HG03280 (cell line): ENCODE measurements around the gene TAOK1.
"Not testable (repeated sequence)": the region's sequence is repeated elsewhere in the genome, so short reads cannot be mapped to it uniquely, and the experiment has no call there.

Experiments
- ATAC-seq: cut with Tn5 transposase; IDR thresholded peaks from one replicate; pipeline ENCODE4 v1.9.1; 2021; ENCODE audit warnings: mild to moderate bottlenecking, moderate library complexity; ENCODE audit not compliant: unreplicated experiment

TAOK1 gene

DNA sequence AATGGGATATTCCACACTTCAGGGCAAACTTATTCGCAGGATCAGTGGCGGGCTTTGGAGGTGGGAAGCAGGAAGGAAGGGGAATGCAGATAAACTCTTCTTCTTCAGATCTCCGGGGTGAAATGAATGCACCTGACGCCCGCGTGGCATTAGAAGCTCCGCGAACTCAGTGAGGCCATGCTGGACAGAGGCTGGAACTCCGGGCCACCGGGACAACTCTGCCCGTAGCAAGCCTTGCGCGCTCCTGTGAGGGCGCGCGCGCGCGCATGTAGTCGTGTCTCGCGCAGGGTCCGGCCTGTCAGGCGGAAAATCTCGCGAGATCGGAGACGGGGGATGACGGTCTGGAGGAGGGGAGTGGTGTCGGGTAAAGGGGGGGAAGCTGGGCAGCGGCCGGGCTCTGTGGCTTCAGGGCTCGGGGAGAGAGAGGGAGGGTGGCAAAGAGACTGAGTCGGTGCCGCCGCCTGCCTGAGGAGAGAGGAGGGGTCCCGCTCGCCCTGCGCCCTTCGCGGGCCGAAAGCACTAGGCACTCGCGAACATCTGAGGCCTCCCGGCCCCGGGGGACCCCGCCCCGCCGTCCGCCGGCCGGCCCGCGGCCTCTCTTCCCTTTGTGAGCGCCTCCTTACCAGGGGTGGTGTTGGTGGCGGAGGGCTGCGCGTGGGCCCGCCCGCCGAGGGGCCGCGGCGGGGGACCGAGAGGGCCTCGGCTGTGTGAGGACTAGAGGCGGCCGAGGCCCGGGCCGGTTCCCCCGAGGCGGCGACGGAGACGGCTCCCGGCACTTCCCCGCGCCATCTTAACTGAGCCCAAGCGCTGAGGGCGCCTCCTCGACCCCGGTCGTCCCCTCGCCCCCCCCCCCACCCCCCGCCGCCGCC is at the start of gene TAOK1:
TAOK1 (plus strand) TSS at position 382 of the 869 bp plus-strand sequence. CDS start 61,186 bp downstream, outside the sequence.
- peak; percentile 91 for ATAC-seq

DNA sequence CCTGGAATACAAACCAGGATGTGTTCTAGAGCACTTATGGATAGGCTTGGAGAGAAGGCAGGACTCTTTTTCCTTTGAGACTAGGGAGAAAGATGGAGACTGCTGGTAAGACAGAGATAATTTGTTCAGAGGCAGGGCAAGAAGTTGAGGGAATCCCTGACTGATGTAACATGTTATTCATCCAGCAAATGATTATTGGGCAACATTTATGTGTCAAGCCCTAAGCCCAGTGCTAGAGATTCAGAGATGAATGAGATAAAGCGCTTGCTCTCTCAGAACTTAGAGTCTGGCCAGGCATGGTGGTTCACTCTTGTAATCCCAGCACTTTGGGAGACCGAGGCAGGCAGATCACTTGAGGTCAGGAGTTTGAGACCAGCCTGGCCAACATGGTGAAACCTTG is 48.4 kb upstream of the TAOK1 start:
- no peak for ATAC-seq

DNA sequence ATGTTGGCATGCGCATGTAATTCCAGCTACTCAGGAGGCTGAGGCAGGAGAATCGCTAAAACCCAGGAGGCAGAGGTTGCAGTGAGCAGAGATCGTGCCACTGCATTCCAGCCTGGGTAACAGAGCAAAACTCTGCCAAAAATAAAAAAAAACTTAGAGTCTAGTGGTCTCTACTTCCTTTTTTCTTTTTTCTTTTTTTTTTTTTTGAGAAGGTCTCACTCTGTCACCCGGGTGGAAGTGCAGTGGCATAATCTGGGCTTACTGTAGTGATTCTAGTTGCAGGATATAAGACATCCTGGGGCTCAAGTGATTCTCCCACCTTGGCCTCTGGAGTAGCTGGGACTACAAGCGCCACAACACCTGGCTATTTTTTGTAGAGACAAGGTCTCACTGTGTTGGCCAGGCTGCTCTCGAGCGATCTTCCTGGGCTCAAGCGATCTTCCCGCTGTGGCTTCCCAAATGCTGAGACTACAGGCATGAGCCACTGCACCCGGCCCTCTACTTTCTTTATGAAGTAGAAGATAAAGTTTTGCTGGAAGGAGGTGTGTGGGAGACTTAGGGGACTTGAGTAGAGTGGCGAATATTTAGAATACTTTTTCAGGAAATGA is 47.9 kb upstream of the TAOK1 start:
- no peak for ATAC-seq

DNA sequence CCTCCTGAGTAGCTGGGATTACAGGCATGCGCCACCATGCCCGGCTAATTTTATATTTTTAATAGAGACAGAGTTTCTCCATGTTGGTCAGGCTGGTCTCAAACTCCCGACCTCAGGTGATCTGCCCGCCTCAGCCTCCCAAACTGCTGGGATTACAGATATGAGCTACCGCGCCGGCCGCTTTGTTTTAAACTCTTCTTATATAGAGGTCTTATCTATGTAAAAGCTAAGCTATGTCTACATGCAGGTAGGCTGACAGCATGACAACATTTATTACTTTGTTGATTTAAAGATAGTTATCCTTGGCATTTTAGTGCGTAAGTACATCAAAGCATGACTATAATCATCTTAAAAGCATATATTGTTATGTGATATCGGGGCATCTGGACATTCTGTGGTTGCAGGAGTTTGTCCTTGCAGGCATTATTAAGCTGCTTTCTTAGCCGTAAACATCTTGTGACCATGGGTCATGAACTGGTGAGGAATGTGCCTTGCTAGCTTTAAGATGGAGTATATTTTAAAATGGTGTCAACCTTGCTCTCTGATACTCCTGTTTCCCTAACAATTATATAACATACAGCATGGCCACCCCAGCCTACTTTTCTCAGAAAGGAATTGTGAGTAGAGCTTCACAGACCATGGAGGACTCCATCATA is 45.8 kb upstream of the TAOK1 start:
- no peak for ATAC-seq

DNA sequence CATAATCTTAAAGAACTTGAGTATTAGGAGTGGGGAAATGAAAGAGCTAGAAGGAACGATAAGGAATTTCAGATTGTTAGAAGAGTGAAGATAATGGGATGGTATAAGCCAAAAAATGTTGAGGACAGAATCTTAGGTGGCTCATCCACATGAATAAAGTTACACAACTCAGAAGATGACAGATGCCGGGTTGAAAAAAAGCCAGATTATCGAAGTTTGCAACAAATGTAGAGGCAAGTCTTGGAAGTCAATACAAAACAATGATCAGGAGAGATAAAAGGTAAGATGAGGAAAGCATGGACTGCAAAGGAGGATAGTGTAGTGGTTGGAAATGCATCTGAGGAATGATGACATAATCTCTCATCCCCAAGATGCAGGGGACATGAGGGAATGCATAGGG is 45.1 kb upstream of the TAOK1 start:
- ATAC-seq: no peak

DNA sequence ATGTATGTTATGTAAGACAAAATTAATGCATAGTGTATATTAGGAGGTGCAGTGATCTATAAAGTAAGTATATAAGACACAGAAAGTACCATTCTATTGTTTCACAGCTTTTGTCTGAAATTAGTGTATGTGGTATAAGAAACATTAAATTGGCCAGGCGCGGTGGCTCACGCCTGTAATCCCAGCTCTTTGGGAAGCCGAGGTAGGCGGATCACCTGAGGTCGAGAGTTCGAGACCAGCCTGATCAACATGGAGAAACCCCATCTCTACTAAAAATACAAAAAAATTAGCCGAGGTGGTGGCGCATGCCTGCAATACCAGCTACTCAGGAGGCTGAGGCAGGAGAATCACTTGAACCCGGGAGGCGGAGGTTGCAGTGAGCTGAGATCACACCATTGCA is 44.7 kb upstream of the TAOK1 start:
- ATAC-seq: not testable (repeated sequence)

DNA sequence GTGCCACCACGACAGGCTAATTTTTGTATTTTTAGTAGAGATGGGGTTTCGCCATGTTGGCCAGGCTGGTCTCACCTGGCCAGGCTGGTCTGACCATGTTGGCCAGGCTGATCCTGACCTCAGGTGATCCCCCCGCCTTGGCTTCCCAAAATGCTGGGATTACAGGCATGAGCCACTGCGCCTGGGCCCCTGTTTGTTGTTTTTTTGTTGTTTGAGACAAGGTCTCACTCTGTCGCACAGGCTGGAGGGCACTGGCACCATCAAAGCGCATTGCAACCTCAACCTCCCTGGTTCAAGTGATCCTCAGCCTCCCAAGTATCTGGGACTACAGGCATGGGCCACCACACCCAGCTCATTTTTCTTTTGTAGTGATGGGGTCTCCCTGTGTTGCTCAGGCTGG is 43.7 kb upstream of the TAOK1 start:
- ATAC-seq: no peak

DNA sequence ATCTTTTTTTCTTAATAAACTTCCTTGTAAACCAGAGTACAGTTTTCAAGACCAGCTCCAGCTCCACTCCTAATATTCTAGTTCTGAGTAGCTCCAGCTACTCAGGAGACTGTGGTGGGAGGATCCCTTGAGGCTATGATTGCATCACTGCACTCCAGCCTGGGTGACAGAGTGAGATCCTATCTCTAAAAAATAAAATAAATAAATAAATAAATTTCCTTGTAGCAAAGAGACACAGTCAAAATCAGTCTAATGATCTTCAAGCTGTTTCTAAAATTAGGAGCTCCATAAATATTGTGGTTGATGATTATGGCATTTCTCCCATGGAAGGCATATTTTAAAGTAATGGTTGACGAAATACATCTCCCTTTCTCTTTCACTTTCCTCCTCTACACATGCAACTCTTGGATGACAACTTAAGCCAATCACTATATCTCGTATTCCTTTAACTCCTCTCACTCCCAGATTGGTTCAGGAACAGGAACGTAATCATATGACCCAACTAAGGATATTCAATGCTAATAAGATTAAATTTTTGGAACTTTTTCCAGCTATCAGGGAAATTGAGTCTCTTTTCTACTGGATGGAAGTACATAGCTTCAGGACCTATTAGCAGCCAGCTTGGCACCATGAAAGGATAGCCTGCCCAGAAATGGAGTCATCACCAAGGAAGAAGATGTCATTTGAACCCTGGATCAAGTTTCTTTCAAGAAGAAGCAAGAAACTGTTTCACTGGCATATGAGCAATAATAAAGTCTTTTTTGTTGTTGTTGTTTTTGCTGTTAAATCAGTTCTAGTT is 42.1 kb upstream of the TAOK1 start:
- no peak for ATAC-seq

DNA sequence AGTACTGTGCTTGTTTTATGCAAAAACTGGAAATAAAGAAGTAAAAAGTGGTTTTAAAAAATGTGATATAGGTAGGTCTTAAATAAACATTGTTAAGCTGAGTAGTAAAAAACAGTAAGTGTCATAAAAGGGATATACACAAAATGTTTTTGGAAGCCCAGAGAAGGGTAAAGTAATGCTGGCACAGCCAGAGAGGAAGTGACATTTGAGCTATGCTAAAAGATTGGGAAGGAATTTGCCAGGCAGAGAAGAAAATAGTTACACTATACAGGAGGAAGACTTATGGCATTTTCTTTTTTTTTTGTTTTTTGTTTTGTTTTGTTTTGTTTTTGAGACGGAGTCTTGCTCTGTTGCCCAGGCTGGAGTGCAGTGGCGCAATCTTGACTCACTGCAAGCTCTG is 40.8 kb upstream of the TAOK1 start:
- no peak for ATAC-seq

DNA sequence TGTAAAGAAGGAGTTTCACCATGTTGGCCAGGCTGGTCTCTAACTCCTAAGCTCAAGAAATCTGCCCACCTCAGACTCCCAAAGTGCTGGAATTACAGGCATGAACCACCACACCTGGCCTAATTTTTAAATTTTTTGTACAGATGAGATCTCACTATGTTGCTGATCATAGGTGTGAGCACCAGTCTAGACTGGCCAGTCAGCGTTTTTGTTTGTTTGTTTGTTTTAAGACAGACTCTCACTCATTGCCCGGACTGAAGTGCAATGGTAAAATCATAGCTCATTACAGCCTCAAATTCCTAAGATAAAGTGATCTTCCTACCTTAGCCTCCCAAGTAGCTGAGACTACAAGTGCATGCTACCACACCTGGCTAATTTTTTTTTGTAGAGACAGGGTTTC is 38.0 kb upstream of the TAOK1 start:
- ATAC-seq: no peak

DNA sequence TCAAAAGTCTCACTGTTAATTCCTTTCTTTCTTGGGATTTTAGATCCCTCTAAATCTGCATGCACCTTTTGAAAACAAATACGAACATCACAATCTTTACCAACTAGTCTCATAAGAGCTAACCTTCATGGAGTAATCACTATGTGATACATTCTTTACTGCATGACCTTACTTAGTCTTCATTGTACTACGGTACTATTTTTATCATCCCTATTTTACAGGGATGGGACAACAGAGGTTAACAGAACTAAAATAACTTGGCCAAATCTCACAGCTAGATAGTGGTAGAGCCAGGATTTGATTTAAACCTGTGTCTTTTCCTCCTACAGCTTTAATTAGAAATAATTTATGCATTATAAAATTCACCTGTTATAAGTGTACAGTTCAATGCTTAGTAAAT is 32.9 kb upstream of the TAOK1 start:
- ATAC-seq: no peak

DNA sequence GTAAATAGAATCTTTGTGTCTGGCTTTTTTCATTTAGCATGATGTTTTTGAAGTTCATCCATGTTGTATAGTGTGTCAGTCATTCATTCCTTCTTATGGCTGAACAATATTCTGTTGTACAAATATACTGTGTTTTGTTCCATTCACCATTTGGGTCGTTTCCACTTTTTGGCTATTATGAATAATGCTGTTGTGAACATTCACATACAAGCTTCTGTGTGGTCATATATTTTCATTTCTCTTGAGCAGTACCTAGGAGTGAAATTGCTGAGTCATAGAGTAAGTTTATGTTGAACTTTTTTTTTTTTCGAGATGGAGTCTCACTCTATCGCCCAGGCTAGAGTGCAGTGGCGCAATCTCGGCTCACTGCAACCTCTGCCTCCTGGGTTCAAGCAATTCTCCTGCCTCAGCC is 32.3 kb upstream of the TAOK1 start:
- ATAC-seq: no peak

DNA sequence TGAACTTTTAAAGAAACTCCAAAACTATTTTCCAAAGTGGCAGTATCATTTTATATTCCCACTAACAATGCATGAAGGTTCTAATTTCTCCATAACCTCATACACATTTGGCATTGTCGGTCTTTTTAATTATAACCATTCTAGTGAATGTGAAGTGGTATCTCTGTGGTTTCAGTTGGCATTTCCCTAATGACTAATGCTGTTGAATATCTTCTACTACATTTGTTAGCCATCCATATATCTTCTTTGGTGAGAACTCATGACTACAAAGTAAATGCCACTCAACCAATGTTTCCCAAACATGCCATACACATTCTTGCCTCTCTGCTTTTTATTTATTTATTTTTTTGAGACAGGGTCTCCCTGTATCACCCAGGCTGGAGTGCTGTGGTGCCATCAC is 31.7 kb upstream of the TAOK1 start:
- no peak for ATAC-seq

DNA sequence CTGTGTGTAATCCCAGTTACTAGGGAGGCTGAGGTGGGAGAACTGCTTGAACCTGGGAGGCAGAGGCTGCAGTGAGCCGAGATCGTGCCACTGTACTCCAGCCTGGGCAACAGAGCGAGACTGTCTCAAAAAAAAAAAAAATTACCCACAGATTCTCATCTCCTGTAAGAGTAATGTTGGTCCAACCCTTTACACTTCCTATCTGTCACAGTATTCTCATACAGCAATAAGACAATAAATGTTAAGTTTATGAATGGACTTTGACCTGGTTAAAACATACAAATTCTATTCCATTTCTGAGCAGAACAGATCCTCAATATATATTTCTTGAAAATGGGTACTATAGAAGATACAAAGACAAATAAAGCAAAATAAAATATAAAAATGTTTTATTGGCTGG is 30.4 kb upstream of the TAOK1 start:
- ATAC-seq: no peak

DNA sequence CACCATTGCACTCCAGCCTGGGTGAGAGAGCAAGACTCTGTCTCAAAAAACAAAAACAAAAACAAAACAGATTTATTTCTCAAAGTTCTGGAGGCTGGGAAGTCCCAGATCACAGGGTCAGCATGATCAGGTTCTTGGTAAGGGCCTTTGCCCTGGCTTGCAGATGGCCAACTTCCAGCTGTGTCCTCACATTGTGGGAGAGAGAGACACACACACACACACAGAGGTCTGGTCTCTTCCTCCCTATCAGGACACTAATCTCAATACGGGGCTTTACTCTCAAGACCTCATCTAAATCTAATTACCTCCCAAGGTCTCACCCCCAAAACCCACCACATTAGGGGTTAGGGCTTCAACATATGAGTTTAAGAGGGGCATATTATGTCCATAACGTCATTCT is 26.4 kb upstream of the TAOK1 start:
- no peak for ATAC-seq

DNA sequence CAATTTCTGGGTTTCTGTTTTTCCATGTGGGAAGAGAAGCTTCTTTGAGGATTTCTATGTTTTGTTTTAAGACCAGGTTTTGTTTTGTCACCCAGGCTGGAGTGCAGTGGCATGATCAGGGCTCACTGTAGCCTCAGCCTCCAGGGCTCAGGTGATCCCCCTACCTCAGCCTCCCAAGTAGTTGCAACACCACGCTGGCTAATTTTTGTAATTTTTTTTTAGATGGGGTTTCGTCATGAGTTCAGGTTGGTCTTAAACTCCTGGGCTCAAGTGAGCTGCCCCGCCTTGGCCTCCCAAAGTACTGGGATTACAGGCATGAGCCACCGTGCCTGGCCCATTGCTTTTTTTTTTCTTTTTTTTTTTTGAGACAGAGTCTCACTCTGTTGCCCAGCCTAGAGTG is 25.5 kb upstream of the TAOK1 start:
- ATAC-seq: no peak

DNA sequence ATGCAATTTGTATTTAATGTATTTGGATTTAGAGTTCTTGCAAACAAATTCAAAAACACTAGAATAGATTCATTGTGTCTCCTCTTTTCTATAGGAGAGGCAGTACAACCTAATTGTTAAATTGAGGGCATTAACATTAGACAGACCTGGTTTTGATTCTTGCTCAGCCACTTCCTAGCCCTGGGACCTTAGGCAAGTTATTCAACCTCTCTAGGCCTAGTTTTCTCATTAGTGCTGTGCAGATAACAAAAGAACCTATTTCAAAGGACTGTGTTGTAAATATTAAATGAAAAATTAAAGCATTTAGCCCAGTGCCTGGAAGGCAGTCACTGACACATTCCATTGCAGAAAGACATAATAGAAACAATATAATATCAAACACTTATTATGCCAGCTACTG is 22.0 kb upstream of the TAOK1 start:
- ATAC-seq: no peak

DNA sequence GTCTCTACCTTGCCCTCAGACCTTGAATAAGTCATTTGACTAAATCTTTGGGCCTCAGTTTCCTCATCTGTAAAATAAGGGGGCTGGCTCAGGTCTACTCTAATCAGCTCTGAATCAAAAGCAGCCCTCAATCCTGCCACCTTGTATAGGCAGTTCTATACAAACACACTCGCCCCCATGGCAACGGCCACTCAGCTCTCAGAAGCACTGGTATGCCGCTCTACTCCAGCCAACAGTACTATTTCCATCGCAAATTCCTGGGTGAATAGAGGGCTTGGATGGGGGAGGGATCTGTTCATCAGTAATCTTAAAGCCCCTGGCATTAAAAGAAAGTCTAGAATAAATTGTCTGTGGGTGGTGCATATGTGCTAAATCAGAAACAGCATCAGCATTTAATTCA is 21.2 kb upstream of the TAOK1 start:
- ATAC-seq: no peak

DNA sequence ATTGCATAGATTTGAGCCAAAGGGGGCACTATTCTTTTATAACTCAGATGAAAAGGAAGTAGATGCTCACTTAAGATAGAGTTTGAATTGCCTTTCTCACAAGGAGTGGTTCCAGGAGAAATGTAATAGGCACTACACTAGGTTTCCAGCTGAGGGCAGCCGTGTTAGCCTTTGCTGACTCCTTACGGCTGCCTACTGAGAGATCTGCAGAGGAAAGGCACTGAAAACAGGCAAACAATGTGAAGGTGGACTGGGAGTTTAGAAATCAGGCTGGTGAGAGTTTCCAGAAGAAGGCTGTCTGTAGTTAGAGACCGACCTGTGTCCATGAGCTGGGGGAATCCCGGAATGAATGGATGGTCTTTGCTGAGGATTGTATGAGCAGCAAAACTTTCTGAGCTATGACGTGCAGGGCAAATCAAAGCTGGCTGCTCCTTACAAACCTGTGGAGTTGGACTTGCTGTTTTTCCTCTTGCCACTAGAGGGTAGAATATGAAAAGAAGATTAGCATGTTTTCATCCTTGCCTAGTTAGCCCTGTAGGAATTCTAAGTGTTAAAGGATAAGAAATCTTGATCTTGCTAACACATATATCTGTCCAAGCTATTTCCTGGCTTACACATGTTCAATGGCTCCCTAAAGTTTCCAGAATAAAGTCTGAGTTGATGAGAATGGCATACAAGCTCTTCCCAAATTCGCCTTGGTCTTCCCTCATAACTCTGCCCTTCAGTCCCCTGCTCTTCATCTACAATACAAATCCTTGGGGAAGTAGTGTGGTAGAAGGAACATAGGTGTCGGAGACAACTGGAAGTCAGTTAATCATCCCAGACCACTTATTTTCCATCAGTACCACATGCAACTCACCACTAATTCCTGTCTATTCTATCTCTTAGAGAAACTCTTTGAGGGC is 20.1 kb upstream of the TAOK1 start:
- ATAC-seq: peak; percentile 65

DNA sequence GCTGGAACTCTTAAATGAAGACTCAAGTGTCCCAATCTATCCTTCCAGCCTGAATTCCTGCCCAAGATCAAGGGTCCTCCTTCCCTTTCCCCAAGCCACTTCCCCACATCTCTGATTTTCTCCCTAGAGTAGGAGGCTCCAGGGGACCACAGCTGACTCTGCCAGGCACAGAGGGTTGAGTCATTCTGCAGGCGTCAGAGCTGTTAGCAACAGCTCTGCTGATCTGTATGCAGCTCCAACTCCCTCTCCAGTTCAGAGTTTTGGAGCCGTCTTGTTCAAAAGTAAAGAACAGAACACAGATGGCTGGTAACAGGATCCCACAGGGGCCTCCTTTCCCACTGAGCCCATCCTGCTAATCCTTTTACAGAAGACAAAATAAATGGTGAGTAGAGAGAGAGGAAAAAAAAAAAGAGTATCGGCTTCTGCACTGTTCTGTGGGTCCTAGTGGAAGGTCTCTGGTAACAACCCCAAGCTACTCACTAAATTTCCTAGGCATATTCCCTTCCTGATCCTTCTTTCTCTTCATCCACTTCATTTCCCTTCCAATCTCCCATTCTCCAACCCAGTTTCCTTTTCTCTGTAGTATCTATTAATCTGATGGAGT is 13.4 kb upstream of the TAOK1 start:
- ATAC-seq: no peak
